H1 (cell line): ENCODE data around the gene SYNDIG1. TPM values are rescaled to one million over a fixed set of nuclear protein-coding genes. Genes with fewer than 3 reads are reported as not detected.

ENCODE experiments used
- CTCF ChIA-PET: fragments of 300-600 bp; sonication (Branson Sonifier 250); formaldehyde crosslinking; loops from one replicate; lab custom pipeline; 2021; ENCODE audit not compliant: partially characterized antibody; lab: Charles Lee
- POLR2A ChIA-PET: fragments of 300-600 bp; sonication (Branson Sonifier 250); formaldehyde crosslinking; loops from one replicate; lab custom pipeline; 2021; ENCODE audit warnings: inconsistent platforms; ENCODE audit not compliant: partially characterized antibody; lab: Charles Lee
- DNase-seq, 2 experiments: peaks; one replicate each; pipeline versions ENCODE4 v3.0.0 to v3.0.0-alpha.2; 2010 to 2022; ENCODE audit warnings: low spot score in 2 of 2, low read depth in 1 of 2, mixed read lengths in 1 of 2
- FAIRE-seq: peaks from 2 replicates; lab custom pipeline; 2011; peaks lifted over from hg19 to GRCh38; lab: Jason Lieb, UNC
- H2AFZ ChIP-seq: 2 replicates; pipeline ENCODE4 v1.8.1; 2012; ENCODE audit warnings: low read length, inconsistent platforms
- H2AK5ac ChIP-seq: 2 replicates; pipeline ENCODE4 v1.6.1; 2013; ENCODE audit warnings: low read depth, low read length
- H2BK120ac ChIP-seq: replicated peaks from 2 replicates; pipeline ENCODE3; 2013; ENCODE audit warnings: low read depth, low read length, inconsistent platforms
- H2BK12ac ChIP-seq: 2 replicates; pipeline ENCODE4 v1.6.1; 2013; ENCODE audit warnings: low read depth, low read length
- H2BK15ac ChIP-seq: 2 replicates; pipeline ENCODE4 v1.6.1; 2013; ENCODE audit warnings: low read length
- H2BK20ac ChIP-seq: 2 replicates; pipeline ENCODE4 v1.6.1; 2013; ENCODE audit warnings: low read length
- H2BK5ac ChIP-seq: 2 replicates; pipeline ENCODE4 v1.6.1; 2013; ENCODE audit warnings: low read depth, low read length
- H3K14ac ChIP-seq: 2 replicates; pipeline ENCODE4 v1.6.1; 2013; ENCODE audit warnings: inconsistent platforms; ENCODE audit not compliant: insufficient read length
- H3K18ac ChIP-seq: 2 replicates; pipeline ENCODE4 v1.6.1; 2013; ENCODE audit warnings: low read length; ENCODE audit errors: extremely low read depth
- H3K23ac ChIP-seq: 2 replicates; pipeline ENCODE4 v1.6.1; 2013; ENCODE audit warnings: inconsistent platforms; ENCODE audit not compliant: insufficient read length
- H3K23me2 ChIP-seq: 2 replicates; pipeline ENCODE4 v1.6.1; 2013; ENCODE audit warnings: low read depth, low read length
- H3K27ac ChIP-seq: 2 replicates; pipeline ENCODE4 v1.6.1; 2011; ENCODE audit warnings: low read depth, low read length, inconsistent platforms
- H3K27me3 ChIP-seq, 4 experiments: replicated peaks in 1 of 4; 1 replicate in 1 of 4; 2 replicates in 3 of 4; pipeline versions ENCODE4 v1.6.1 to v1.8.1; 2011 to 2013; ENCODE audit warnings: low read length in 3 of 4, mild to moderate bottlenecking in 3 of 4, inconsistent platforms in 2 of 4, mixed read lengths in 2 of 4, moderate library complexity in 1 of 4; ENCODE audit not compliant: control insufficient read depth in 3 of 4, insufficient read depth in 3 of 4; ENCODE audit errors: extremely low read depth in 1 of 4
- H3K36me3 ChIP-seq, 4 experiments: 2 replicates each; pipeline versions ENCODE4 v1.6.1 to v1.8.1; 2011 to 2013; ENCODE audit warnings: mild to moderate bottlenecking in 4 of 4, low read length in 3 of 4, moderate library complexity in 2 of 4, control low read depth in 1 of 4, inconsistent platforms in 1 of 4; ENCODE audit not compliant: insufficient read depth in 4 of 4, control insufficient read depth in 2 of 4
- H3K4ac ChIP-seq: replicated peaks from 2 replicates; pipeline ENCODE3; 2013; ENCODE audit warnings: low read length, low read depth, mixed read lengths, inconsistent platforms; ENCODE audit not compliant: insufficient read length
- H3K4me1 ChIP-seq, 4 experiments: replicated peaks in 1 of 4; 1 replicate in 1 of 4; 2 replicates in 3 of 4; pipeline versions ENCODE4 v1.6.1 to v1.8.1; 2011 to 2013; ENCODE audit warnings: low read length in 3 of 4, inconsistent platforms in 2 of 4, mixed read lengths in 1 of 4; ENCODE audit not compliant: insufficient read depth in 4 of 4, control insufficient read depth in 3 of 4
- H3K4me2 ChIP-seq, 2 experiments: 2 replicates each; pipeline versions ENCODE4 v1.6.1 to v1.8.1; 2011 to 2013; ENCODE audit warnings: low read depth in 2 of 2, low read length in 2 of 2, control low read depth in 1 of 2, inconsistent platforms in 1 of 2, mild to moderate bottlenecking in 1 of 2; ENCODE audit not compliant: insufficient read depth in 1 of 2
- H3K4me3 ChIP-seq, 4 experiments: fragments of 200-600, 300-600 bp in 1 of 4; sonication (generic), shearing (Covaris generic), sonication (Bioruptor Twin) in 1 of 4; 2 replicates each; pipeline versions ENCODE4 v1.5.1 to v1.8.1; 2011 to 2016; ENCODE audit warnings: low read length in 4 of 4, low read depth in 3 of 4, control low read depth in 2 of 4, inconsistent platforms in 2 of 4, mild to moderate bottlenecking in 2 of 4, mixed read lengths in 1 of 4, moderate library complexity in 1 of 4; ENCODE audit not compliant: insufficient read depth in 2 of 4; ENCODE audit errors: extremely low read depth in 1 of 4
- H3K56ac ChIP-seq: replicated peaks from 2 replicates; pipeline ENCODE3; 2013; ENCODE audit warnings: low read depth, mild to moderate bottlenecking, mixed read lengths, low read length, inconsistent platforms; ENCODE audit not compliant: insufficient read length
- H3K79me1 ChIP-seq: 2 replicates; pipeline ENCODE4 v1.6.1; 2013; ENCODE audit warnings: low read depth, low read length, control low read depth
- H3K79me2 ChIP-seq, 2 experiments: 2 replicates each; pipeline versions ENCODE4 v1.6.1 to v1.8.1; 2012 to 2013; ENCODE audit warnings: low read length in 2 of 2, mild to moderate bottlenecking in 2 of 2, inconsistent platforms in 1 of 2; ENCODE audit not compliant: insufficient read depth in 2 of 2, control insufficient read depth in 1 of 2
- H3K9ac ChIP-seq, 4 experiments: replicated peaks in 1 of 4; 1 replicate in 1 of 4; 2 replicates in 3 of 4; pipeline versions ENCODE4 v1.6.1 to v1.8.1; 2011 to 2013; ENCODE audit warnings: low read depth in 3 of 4, low read length in 3 of 4, control low read depth in 2 of 4, mild to moderate bottlenecking in 2 of 4, moderate library complexity in 2 of 4, inconsistent platforms in 1 of 4; ENCODE audit errors: extremely low read depth in 1 of 4
- H3K9me3 ChIP-seq, 2 experiments: 2 replicates each; pipeline versions ENCODE4 v1.6.1 to v1.8.1; 2012 to 2013; ENCODE audit warnings: mild to moderate bottlenecking in 2 of 2, moderate library complexity in 2 of 2, control low read depth in 1 of 2, inconsistent platforms in 1 of 2, low read depth in 1 of 2, low read length in 1 of 2, mixed read lengths in 1 of 2; ENCODE audit not compliant: insufficient read depth in 2 of 2
- H4K20me1 ChIP-seq, 2 experiments: replicated peaks in 1 of 2; 2 replicates each; pipeline versions ENCODE3 to v1.8.1; 2011 to 2013; ENCODE audit warnings: inconsistent platforms in 2 of 2, low read length in 2 of 2, mild to moderate bottlenecking in 1 of 2; ENCODE audit not compliant: insufficient read depth in 2 of 2, control insufficient read depth in 1 of 2
- H4K5ac ChIP-seq: 2 replicates; pipeline ENCODE4 v1.6.1; 2013; ENCODE audit warnings: low read length, low read depth, mixed read lengths, inconsistent platforms; ENCODE audit not compliant: insufficient read length
- H4K8ac ChIP-seq: 2 replicates; pipeline ENCODE4 v1.8.0; 2013; ENCODE audit warnings: mild to moderate bottlenecking, moderate library complexity, low read length, inconsistent platforms; ENCODE audit not compliant: insufficient read depth; ENCODE audit errors: extremely low read depth
- H4K91ac ChIP-seq: replicated peaks from 2 replicates; pipeline ENCODE3; 2013; ENCODE audit warnings: low read length, mixed read lengths, inconsistent platforms; ENCODE audit not compliant: insufficient read length
- ASH2L ChIP-seq: fragments of 200-600, 300-600 bp; sonication (generic); IDR thresholded peaks from one replicate; pipeline ENCODE4 v1.7.1; 2017; ENCODE audit warnings: low read length
- CBX5 ChIP-seq: fragments of 300-800, 300-1000 bp; sonication (generic); IDR thresholded peaks from 2 replicates; pipeline ENCODE4 v1.7.1; 2016; ENCODE audit warnings: antibody characterized with exemption, low read length, low read depth
- CEBPB ChIP-seq: IDR thresholded peaks from 2 replicates; pipeline ENCODE4 v1.6.1; 2012; ENCODE audit warnings: low read depth, low read length
- CHD1 ChIP-seq: IDR thresholded peaks from 2 replicates; pipeline ENCODE4 v1.6.1; 2012; ENCODE audit warnings: low read depth, low read length, improper control_type of control experiment
- HDAC2 ChIP-seq, 2 experiments: fragments of 300-600 bp in 1 of 2; sonication (generic) in 1 of 2; IDR thresholded peaks; 2 replicates each; pipeline ENCODE4 v1.6.1; 2011 to 2012; ENCODE audit warnings: low read depth in 2 of 2, low read length in 2 of 2, mild to moderate bottlenecking in 2 of 2, moderate library complexity in 2 of 2, borderline replicate concordance in 1 of 2, inconsistent platforms in 1 of 2
- JUN ChIP-seq: IDR thresholded peaks from 2 replicates; pipeline ENCODE4 v1.6.1; 2011; ENCODE audit warnings: low read depth, mild to moderate bottlenecking, improper control_type of control experiment, low read length
- POU5F1 ChIP-seq: IDR thresholded peaks from 2 replicates; pipeline ENCODE4 v1.6.1; 2011; ENCODE audit warnings: low read depth, mild to moderate bottlenecking, low read length, moderate library complexity
- RXRA ChIP-seq: IDR thresholded peaks from 2 replicates; pipeline ENCODE4 v1.6.1; 2011; ENCODE audit warnings: low read depth, mild to moderate bottlenecking, low read length, moderate library complexity; ENCODE audit not compliant: insufficient read depth
- SIRT6 ChIP-seq: IDR thresholded peaks from one replicate; pipeline ENCODE4 v1.7.1; 2012; ENCODE audit warnings: low read length, inconsistent platforms
- SP1 ChIP-seq: IDR thresholded peaks from 2 replicates; pipeline ENCODE4 v1.6.1; 2011; ENCODE audit warnings: low read depth, low read length
- SP2 ChIP-seq: IDR thresholded peaks from 2 replicates; pipeline ENCODE4 v1.6.1; 2012; ENCODE audit warnings: mild to moderate bottlenecking, low read length, inconsistent platforms
- SP4 ChIP-seq: IDR thresholded peaks from 2 replicates; pipeline ENCODE4 v1.6.1; 2012; ENCODE audit warnings: low read length, inconsistent platforms
- TAF1 ChIP-seq: IDR thresholded peaks from 2 replicates; pipeline ENCODE4 v1.6.1; 2011; ENCODE audit warnings: mild to moderate bottlenecking, low read depth, low read length
- TAF7 ChIP-seq: optimal IDR thresholded peaks from 2 replicates; pipeline ENCODE3; 2011; ENCODE audit warnings: low read depth, mild to moderate bottlenecking, inconsistent platforms, low read length, moderate library complexity, borderline replicate concordance
- TCF12 ChIP-seq: IDR thresholded peaks from 2 replicates; pipeline ENCODE4 v1.6.1; 2011; ENCODE audit warnings: low read depth, mild to moderate bottlenecking, low read length
- ZNF274 ChIP-seq: IDR thresholded peaks from 2 replicates; pipeline ENCODE4 v1.7.0; 2012; ENCODE audit warnings: low read length, borderline replicate concordance; ENCODE audit errors: extremely low read depth
- polyA plus RNA-seq, 7 experiments: library from polyadenylated mRNA; depleted of rRNA in 3 of 7; stranded (reverse) in 5 of 7; unstranded in 2 of 7; fragments of >200 nt in 5 of 7; fragments of 200-250 nt in 2 of 7; gene quantifications; 1 replicate in 5 of 7; 2 replicates in 1 of 7; 4 replicates in 1 of 7; pipeline versions ENCODE4 v1.2.1 to v1.2.3, GENCODE V29; 2011 to 2013; ENCODE audit warnings: missing spikeins in 2 of 7, mixed read lengths in 2 of 7
- total RNA-seq: library from RNA; stranded (reverse); fragmentation: NEBNext Ultra II Directional; extraction: Animal tissue kit (Norgen Biotek cat#: 25700); gene quantifications from 2 replicates; pipeline ENCODE4 v1.2.1, GENCODE V29; 2021

The SYNDIG1 gene
- total and polyA plus RNA-seq, 2 of the 8 experiments (the other 6 are each of a cell fraction or from before 2014, with no cell fraction given) = 6.5 to 7.8 TPM

DNA sequence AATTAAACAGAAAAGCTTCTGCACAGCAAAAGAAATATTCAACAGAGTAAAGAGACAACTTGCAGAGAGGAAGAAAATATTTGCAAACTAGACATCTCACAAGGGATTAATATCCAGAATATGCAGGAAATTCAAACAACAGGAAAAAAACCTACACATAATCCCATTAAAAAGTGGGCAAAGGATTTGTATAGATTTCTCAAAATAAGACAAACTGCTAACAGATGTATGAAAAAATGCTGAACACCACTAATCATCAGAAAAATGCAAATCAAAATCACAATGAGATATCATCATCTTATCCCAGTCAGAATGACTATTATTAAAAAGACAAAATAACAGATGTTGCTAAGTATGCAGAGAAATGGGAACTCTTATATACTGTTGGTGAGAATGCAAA lies 129.6 kb downstream of the SYNDIG1 start:
- H4K20me1 ChIP-seq = no peaks in the 10 kb centered on the region
- H3K14ac ChIP-seq = no peak overlapping the region
- H2AFZ ChIP-seq = no peak overlapping the region
- no peak overlapping the region for H3K4me2 ChIP-seq
- H4K91ac ChIP-seq = no peak overlapping the region
- no peak overlapping the region for H3K23ac ChIP-seq
- H2BK20ac ChIP-seq = no peak overlapping the region
- H3K4ac ChIP-seq = no peak overlapping the region
- H4K5ac ChIP-seq = no peak overlapping the region
- H2BK120ac ChIP-seq = no peak overlapping the region
- no peaks in the 10 kb centered on the region for H3K4me1 ChIP-seq
- H2BK15ac ChIP-seq = no peak overlapping the region
- H3K56ac ChIP-seq = no peak overlapping the region
- H3K9ac ChIP-seq = no peak overlapping the region
- no peak overlapping the region for H4K8ac ChIP-seq
- no peaks in the 10 kb centered on the region for H3K9me3 ChIP-seq
- no peak overlapping the region for H3K27ac ChIP-seq
- no peaks in the 10 kb centered on the region for H3K27me3 ChIP-seq
- no peak overlapping the region for H2BK12ac ChIP-seq
- no peak overlapping the region for H3K18ac ChIP-seq
- CTCF ChIA-PET = interaction anchor here (1.1 to 1.4 kb wide), 3 partner anchors 9 to 14 kb away, joined by 3 to 7 read pairs (median 3); no protein-coding TSS in a partner anchor
- no peaks in the 10 kb centered on the region for H3K79me1 ChIP-seq
- H3K4me3 ChIP-seq = no peak overlapping the region
- no peak overlapping the region for H2AK5ac ChIP-seq
- FAIRE-seq (no peak), DNase-seq (no peak)
- H2BK5ac ChIP-seq = no peak overlapping the region
- H3K36me3 ChIP-seq = no peaks in the 10 kb centered on the region
- POLR2A ChIA-PET = no interaction called here
- TF ChIP-seq CBX5 (no peak), HDAC2 (IDR thresholded peaks at IDR 0.05; ENCODE audit: borderline replicate concordance in 1 of 2, low read depth in 2 of 2, low read length in 2 of 2) (no peak), RXRA (no peak), TAF7 (no peak), ZNF274 (no peak), SIRT6 (no peak), SP4 (no peak), SP2 (no peak), SP1 (no peak), JUN (no peak), TCF12 (no peak), CEBPB (no peak), ASH2L (no peak), TAF1 (no peak), POU5F1 (no peak), CHD1 (no peak)
- H3K79me2 ChIP-seq = no peaks in the 10 kb centered on the region
- no peaks in the 10 kb centered on the region for H3K23me2 ChIP-seq
